CD4-positive, alpha-beta T cell (primary cell): ENCODE results near the gene SLIT1. TPM values are rescaled to one million over a fixed set of nuclear protein-coding genes. Genes with fewer than 3 reads are reported as not detected.
A peak's percentile ranks its signal among the peaks of the same experiment; 100 is the strongest.

ENCODE experiments used
- ATAC-seq: fragments of 200-7000 bp; cut with Tn5 transposase; one replicate; pipeline ENCODE4 v1.10.0; 2022; ENCODE audit warnings: mild to moderate bottlenecking; ENCODE audit not compliant: poor library complexity
- CTCF ChIA-PET: fragments of 350-600 bp; sonication (Branson Sonifier 250); formaldehyde crosslinking; loops from one replicate; lab custom pipeline; 2021; ENCODE audit warnings: antibody characterized with exemption, inconsistent platforms; lab: Charles Lee
- POLR2A ChIA-PET: fragments of 350-600 bp; sonication (Branson Sonifier 250); formaldehyde crosslinking; loops from one replicate; lab custom pipeline; 2021; ENCODE audit warnings: antibody characterized with exemption, inconsistent platforms; lab: Charles Lee
- DNase-seq, 14 experiments: peaks; one replicate each; pipeline ENCODE4 v3.0.0-alpha.2; 2013 to 2020; ENCODE audit warnings: mixed read lengths in 2 of 14
- H3K27ac ChIP-seq, 2 donors: one replicate each; pipeline versions ENCODE4 v1.5.1 to v1.7.0; 2013; ENCODE audit warnings: low read length in 2 of 2, low read depth in 1 of 2, mild to moderate bottlenecking in 1 of 2
- H3K27me3 ChIP-seq, 2 experiments: 1 replicate in 1 of 2; 2 replicates in 1 of 2; pipeline versions ENCODE4 v1.6.1 to v1.7.0; 2013; ENCODE audit warnings: low read length in 2 of 2, control low read depth in 1 of 2, mild to moderate bottlenecking in 1 of 2, moderate library complexity in 1 of 2; ENCODE audit not compliant: insufficient read depth in 2 of 2, control insufficient read depth in 1 of 2
- H3K36me3 ChIP-seq: one replicate; pipeline ENCODE4 v1.6.1; 2013; ENCODE audit warnings: low read length, control low read depth; ENCODE audit not compliant: insufficient read depth
- H3K4me1 ChIP-seq: one replicate; pipeline ENCODE4 v1.6.1; 2013; ENCODE audit warnings: low read length, control low read depth; ENCODE audit not compliant: insufficient read depth
- H3K4me3 ChIP-seq: one replicate; pipeline ENCODE4 v1.5.1; 2013; ENCODE audit warnings: mild to moderate bottlenecking, low read length, moderate library complexity
- H3K9me3 ChIP-seq, 2 experiments: 1 replicate in 1 of 2; 2 replicates in 1 of 2; pipeline versions ENCODE4 v1.6.1 to v1.7.0; 2013; ENCODE audit warnings: low read length in 2 of 2, mild to moderate bottlenecking in 2 of 2, control low read depth in 1 of 2, moderate library complexity in 1 of 2; ENCODE audit not compliant: control insufficient read depth in 1 of 2, insufficient read depth in 1 of 2
- H3K27ac Mint-ChIP-seq: one replicate; pipeline ENCODE4 v1.8.0; 2020; ENCODE audit warnings: mixed read lengths
- H3K27me3 Mint-ChIP-seq: one replicate; pipeline ENCODE4 v1.8.0; 2021; ENCODE audit warnings: mixed read lengths
- H3K36me3 Mint-ChIP-seq: one replicate; pipeline ENCODE4 v1.8.0; 2021; ENCODE audit warnings: low read depth, mixed read lengths
- H3K4me1 Mint-ChIP-seq: one replicate; pipeline ENCODE4 v1.8.0; 2021; ENCODE audit warnings: low read depth, mixed read lengths
- H3K4me3 Mint-ChIP-seq: one replicate; pipeline ENCODE4 v1.8.0; 2020; ENCODE audit warnings: mild to moderate bottlenecking, mixed read lengths
- H3K9me3 Mint-ChIP-seq: one replicate; pipeline ENCODE4 v1.8.0; 2020; ENCODE audit warnings: mixed read lengths
- intact Hi-C, 2 experiments: fragments of 100-400 bp; cut with DNase I in 1 of 2; cut with micrococcal nuclease in 1 of 2; formaldehyde crosslinking; loops; one replicate each; pipeline versions ENCODE4 v1.15.1 to v1.9.0; 2023 to 2025; cut with DNase I, micrococcal nuclease
- total RNA-seq, 174 experiments: library from RNA in 2 of 174; stranded (reverse) in 2 of 174; gene quantifications; one replicate each; pipeline ENCODE4 v1.2.3 and lab custom pipeline; 2021 to 2026
- TF ChIP-seq, protein P1 (sequence below): fragments of 200-600 bp; IDR thresholded peaks from one replicate; pipeline ENCODE4 v1.8.0; 2022; ENCODE audit warnings: antibody characterized with exemption, mild to moderate bottlenecking

SLIT1 gene
- total RNA-seq, 2 experiments from 2014 or later = 0.30 to 0.39 TPM

- no peak overlapping the region for H3K27ac Mint-ChIP-seq
- intact Hi-C loops = loop anchor here (1.0 to 10.0 kb wide), 4 partner anchors 137 to 282 kb away; no protein-coding TSS in a partner anchor
- peaks cover 11% of the 10 kb centered on the region for H3K4me1 Mint-ChIP-seq
- H3K36me3 ChIP-seq = no peaks in the 10 kb centered on the region
- CTCF ChIA-PET = interaction anchor here (0.6 to 3.7 kb wide), 15 partner anchors 8 to 567 kb away, joined by 3 to 53 read pairs (median 4); partner anchors contain the start of gene PI4K2A
- peak; percentile 82 for ATAC-seq
- no peak overlapping the region for H3K4me3 Mint-ChIP-seq
- no peak overlapping the region for H3K4me3 ChIP-seq
- peaks cover 39% of the 10 kb centered on the region for H3K27me3 Mint-ChIP-seq
- peaks cover 0 to 14% of the 10 kb centered on the region in 2 experiments for H3K27me3 ChIP-seq
- peaks cover 7% of the 10 kb centered on the region for H3K4me1 ChIP-seq
- H3K27ac ChIP-seq = no peak overlapping the region
- no peaks in the 10 kb centered on the region for H3K9me3 Mint-ChIP-seq
- POLR2A ChIA-PET = interaction anchor here (0.6 to 1.4 kb wide), 3 partner anchors 135 to 206 kb away, joined by 4 to 10 read pairs (median 4); no protein-coding TSS in a partner anchor
- TF ChIP-seq, protein P1, sequence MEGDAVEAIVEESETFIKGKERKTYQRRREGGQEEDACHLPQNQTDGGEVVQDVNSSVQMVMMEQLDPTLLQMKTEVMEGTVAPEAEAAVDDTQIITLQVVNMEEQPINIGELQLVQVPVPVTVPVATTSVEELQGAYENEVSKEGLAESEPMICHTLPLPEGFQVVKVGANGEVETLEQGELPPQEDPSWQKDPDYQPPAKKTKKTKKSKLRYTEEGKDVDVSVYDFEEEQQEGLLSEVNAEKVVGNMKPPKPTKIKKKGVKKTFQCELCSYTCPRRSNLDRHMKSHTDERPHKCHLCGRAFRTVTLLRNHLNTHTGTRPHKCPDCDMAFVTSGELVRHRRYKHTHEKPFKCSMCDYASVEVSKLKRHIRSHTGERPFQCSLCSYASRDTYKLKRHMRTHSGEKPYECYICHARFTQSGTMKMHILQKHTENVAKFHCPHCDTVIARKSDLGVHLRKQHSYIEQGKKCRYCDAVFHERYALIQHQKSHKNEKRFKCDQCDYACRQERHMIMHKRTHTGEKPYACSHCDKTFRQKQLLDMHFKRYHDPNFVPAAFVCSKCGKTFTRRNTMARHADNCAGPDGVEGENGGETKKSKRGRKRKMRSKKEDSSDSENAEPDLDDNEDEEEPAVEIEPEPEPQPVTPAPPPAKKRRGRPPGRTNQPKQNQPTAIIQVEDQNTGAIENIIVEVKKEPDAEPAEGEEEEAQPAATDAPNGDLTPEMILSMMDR = peak; percentile 83
- H3K9me3 ChIP-seq = peaks cover 0 to 8% of the 10 kb centered on the region in 2 experiments
- H3K36me3 Mint-ChIP-seq = no peaks in the 10 kb centered on the region
- DNase-seq = peak; percentile 57 to 82 (median 76)
Observed at GRCh38 chr10:97072851-97073665, 112.7 kb downstream of the SLIT1 start.

- Mint-ChIP-seq H3K36me3 (no peaks in the 10 kb centered on the region), H3K9me3 (no peaks in the 10 kb centered on the region), H3K4me1 (peaks cover 11% of the 10 kb centered on the region), H3K27ac (no peak overlapping the region), H3K4me3 (no peak overlapping the region), H3K27me3 (peaks cover 31% of the 10 kb centered on the region)
- peaks cover 0 to 12% of the 10 kb centered on the region in 2 experiments for H3K27me3 ChIP-seq
- ChIA-PET POLR2A (no interaction called here), CTCF (no interaction called here)
- intact Hi-C loops = loop anchor here in 1 of 2 experiments (10.0 kb wide), 1 partner anchor 283 kb away; no protein-coding TSS in a partner anchor
- TF ChIP-seq, protein P1 = no peak
- no peak overlapping the region for H3K4me3 ChIP-seq
- DNase-seq = no peak
- H3K27ac ChIP-seq = no peak overlapping the region
- peaks cover 7% of the 10 kb centered on the region for H3K4me1 ChIP-seq
- ATAC-seq = no peak
- no peaks in the 10 kb centered on the region for H3K36me3 ChIP-seq
- H3K9me3 ChIP-seq = peaks cover 0 to 8% of the 10 kb centered on the region in 2 experiments
Observed at GRCh38 chr10:97071496-97071895, 114.3 kb downstream of the SLIT1 start.

GRCh38 chr10:97069576-97070362 is 116.0 kb downstream of the SLIT1 start:
- peaks cover 11% of the 10 kb centered on the region for H3K4me1 Mint-ChIP-seq
- no peak overlapping the region for H3K27ac ChIP-seq
- POLR2A ChIA-PET = no interaction called here
- ATAC-seq (peak; percentile 64), DNase-seq (peak in 3 of 14 experiments; percentile 19 to 57 (median 33))
- CTCF ChIA-PET = no interaction called here
- H3K36me3 Mint-ChIP-seq = no peaks in the 10 kb centered on the region
- peaks cover 0 to 11% of the 10 kb centered on the region in 2 experiments for H3K27me3 ChIP-seq
- TF ChIP-seq, protein P1 = no peak
- H3K9me3 Mint-ChIP-seq = no peaks in the 10 kb centered on the region
- H3K4me3 Mint-ChIP-seq = no peak overlapping the region
- peaks cover 28% of the 10 kb centered on the region for H3K27me3 Mint-ChIP-seq
- no peak overlapping the region for H3K27ac Mint-ChIP-seq
- peaks cover 7% of the 10 kb centered on the region for H3K4me1 ChIP-seq
- H3K9me3 ChIP-seq = peaks cover 0 to 8% of the 10 kb centered on the region in 2 experiments
- H3K36me3 ChIP-seq = no peaks in the 10 kb centered on the region
- intact Hi-C loops = loop anchor here in 1 of 2 experiments (10.0 kb wide), 1 partner anchor 285 kb away; no protein-coding TSS in a partner anchor
- no peak overlapping the region for H3K4me3 ChIP-seq
